Lower lobe of right lung (tissue), 2 donors: Measurements from ENCODE around the gene GAS2. TPM values are rescaled to one million over a fixed set of nuclear protein-coding genes. Genes with fewer than 3 reads are reported as not detected.

ENCODE experiments used
- ATAC-seq, 2 donors: fragments of 200-7000 bp; cut with Tn5 transposase; one replicate each; pipeline ENCODE4 v1.9.1; 2020 to 2022; ENCODE audit warnings: mild to moderate bottlenecking in 2 of 2, moderate library complexity in 2 of 2
- DNase-seq: peaks from one replicate; pipeline ENCODE4 v3.0.0-alpha.2; 2020
- H3K27ac ChIP-seq: fragments of 200-600 bp; one replicate; pipeline ENCODE4 v1.8.0; 2022
- H3K27me3 ChIP-seq: fragments of 200-600 bp; one replicate; pipeline ENCODE4 v1.8.0; 2022; ENCODE audit warnings: low read depth
- H3K36me3 ChIP-seq: fragments of 200-600 bp; one replicate; pipeline ENCODE4 v1.8.0; 2022; ENCODE audit warnings: mild to moderate bottlenecking
- H3K4me1 ChIP-seq: fragments of 200-600 bp; one replicate; pipeline ENCODE4 v1.8.0; 2022
- H3K4me3 ChIP-seq: fragments of 200-600 bp; one replicate; pipeline ENCODE4 v1.8.0; 2022; ENCODE audit warnings: mild to moderate bottlenecking
- H3K9me3 ChIP-seq: fragments of 200-600 bp; one replicate; pipeline ENCODE4 v1.8.0; 2022
- CTCF ChIP-seq: fragments of 200-600 bp; IDR thresholded peaks from one replicate; pipeline ENCODE4 v1.8.0; 2022; ENCODE audit warnings: antibody characterized with exemption, mild to moderate bottlenecking
- intact Hi-C: fragments of 100-400 bp; cut with DNase I; formaldehyde crosslinking; loops from one replicate; pipeline ENCODE4 v1.11.0; 2022
- total RNA-seq: library from RNA; stranded (reverse); fragmentation: NEBNext Ultra II Directional; extraction: Animal tissue kit (Norgen Biotek cat#: 25700); gene quantifications from one replicate; pipeline ENCODE4 v1.2.1, GENCODE V29; 2021
- donor health status: DM: no; HTN: yes; CAD: no; lungs with severe emphysema.

GAS2 gene
- total RNA-seq, 1 donor from 2014 or later: 2.6 TPM

GRCh38 chr11:22851477-22851876 lies 185.1 kb downstream of the GAS2 start:
- Histone ChIP-seq H3K27me3 (no peaks in the 10 kb centered on the region), H3K4me1 (no peaks in the 10 kb centered on the region), H3K27ac (no peak overlapping the region), H3K36me3 (no peaks in the 10 kb centered on the region), H3K9me3 (no peaks in the 10 kb centered on the region), H3K4me3 (no peak overlapping the region)
- intact Hi-C loops: no loop called here
- ATAC-seq (no peak), DNase-seq (no peak)
- no peak for TF ChIP-seq CTCF

- DNase-seq: no peak
- ATAC-seq: no peak
- intact Hi-C loops: no loop called here
- Histone ChIP-seq H3K27me3 (no peaks in the 10 kb centered on the region), H3K4me1 (no peaks in the 10 kb centered on the region), H3K4me3 (no peak overlapping the region), H3K9me3 (no peaks in the 10 kb centered on the region), H3K27ac (no peak overlapping the region), H3K36me3 (no peaks in the 10 kb centered on the region)
- no peak for TF ChIP-seq CTCF
Observed at GRCh38 chr11:22859756-22860155, 193.3 kb downstream of the GAS2 start.

- no peak for TF ChIP-seq CTCF
- DNase-seq (no peak), ATAC-seq (peak in 1 of 2 donors; percentile 34)
Observed at GRCh38 chr11:22860241-22860640, 193.8 kb downstream of the GAS2 start, which contains the start of gene CCDC179. Gene CCDC179, minus strand, starts transcription at chr11:22860474. Its CDS starts 53 bp downstream, at chr11:22860421.

More at GRCh38 chr11:22860241-22860640, 193.8 kb downstream of the GAS2 start, which contains the start of gene CCDC179:
- Histone ChIP-seq H3K27me3 (no peaks in the 10 kb centered on the region), H3K9me3 (no peaks in the 10 kb centered on the region), H3K36me3 (no peaks in the 10 kb centered on the region), H3K4me3 (no peak within 1 kb of the TSS), H3K27ac (no peak within 1 kb of the TSS), H3K4me1 (no peaks in the 10 kb centered on the region)
- intact Hi-C loops: no loop called here

Other genes with a start within 250 kb of the GAS2 start
- gene FANCF, start 40.8 kb upstream of the GAS2 start, total RNA-seq: 8.6 TPM
- 27.1 TPM for gene SVIP, start 163.2 kb downstream of the GAS2 start, total RNA-seq
- not detected for gene CCDC179, start 193.9 kb downstream of the GAS2 start, total RNA-seq